Gastrocnemius medialis (tissue), 4 donors: Measurements from ENCODE around the gene COLEC11.

Experiments used
- CTCF ChIP-seq, 5 experiments: fragments of 450-650 bp in 3 of 5; fragments of 200-600 bp in 2 of 5; sonication (generic) in 2 of 5; IDR thresholded peaks in 4 of 5; conservative IDR thresholded peaks in 1 of 5; 1 replicate in 4 of 5; 2 replicates in 1 of 5; pipeline ENCODE4 v1.5.1; 2016 to 2019; ENCODE audit warnings: antibody characterized with exemption in 5 of 5, mild to moderate bottlenecking in 3 of 5, moderate library complexity in 3 of 5
- POLR2A ChIP-seq, 2 donors: fragments of 450-650 bp; IDR thresholded peaks; one replicate each; pipeline ENCODE4 v1.6.1; 2017; ENCODE audit warnings: antibody characterized with exemption in 2 of 2, mild to moderate bottlenecking in 2 of 2, moderate library complexity in 2 of 2

DNA sequence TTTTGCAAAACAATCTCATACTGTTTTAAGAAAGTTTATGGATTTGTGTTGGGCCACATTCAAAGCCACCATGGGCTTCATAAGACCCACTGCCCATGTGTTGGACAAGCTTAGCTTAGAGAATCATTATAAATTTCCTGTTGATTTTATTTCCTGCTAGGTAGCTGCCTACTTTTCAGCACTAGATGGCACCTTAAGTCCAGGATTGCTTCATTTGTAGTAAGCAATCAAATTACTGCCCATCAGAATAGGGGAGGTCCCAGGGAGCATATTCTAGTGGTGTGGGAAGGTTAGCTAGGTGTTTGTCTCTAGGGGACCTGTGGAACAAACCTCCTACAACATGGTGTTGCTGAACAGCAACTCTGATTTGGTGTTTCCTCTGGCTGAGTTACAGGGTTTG, 97.5 kb downstream of the COLEC11 start:
- TF ChIP-seq CTCF (IDR thresholded peaks at IDR 0.05 in 4 of 5, conservative IDR thresholded peaks at IDR 0.05 in 1 of 5) (no peak), POLR2A (IDR thresholded peaks at IDR 0.05) (no peak)
